Tibial artery (tissue), 4 donors: ENCODE data around the gene PTPRG.

ENCODE experiments used
- DNase-seq, 2 donors: peaks; one replicate each; pipeline ENCODE4 v3.0.0-alpha.2; 2019
- H3K27ac ChIP-seq, 2 donors: fragments of 200-600 bp; sonication (generic) in 1 of 2; 1 replicate in 1 of 2; 2 replicates in 1 of 2; pipeline ENCODE4 v1.5.1; 2018 to 2019; ENCODE audit warnings: mild to moderate bottlenecking in 1 of 2
- H3K27me3 ChIP-seq, 2 donors: fragments of 200-600 bp; sonication (generic) in 1 of 2; one replicate each; pipeline versions ENCODE4 v1.5.1 to v1.6.0; 2016 to 2019
- H3K36me3 ChIP-seq, 3 donors: fragments of 200-600 bp; sonication (generic) in 2 of 3; one replicate each; pipeline ENCODE4 v1.5.1; 2016 to 2019; ENCODE audit warnings: mild to moderate bottlenecking in 2 of 3
- H3K4me1 ChIP-seq, 4 donors: fragments of 200-600 bp; sonication (generic) in 2 of 4; 1 replicate in 3 of 4; 2 replicates in 1 of 4; pipeline ENCODE4 v1.5.1; 2016 to 2019
- H3K4me3 ChIP-seq, 2 donors: fragments of 200-600 bp; sonication (generic) in 1 of 2; 1 replicate in 1 of 2; 2 replicates in 1 of 2; pipeline ENCODE4 v1.5.1; 2018 to 2019; ENCODE audit warnings: mild to moderate bottlenecking in 2 of 2
- H3K9me3 ChIP-seq, 3 donors: fragments of 200-600 bp; sonication (generic) in 1 of 3; one replicate each; pipeline ENCODE4 v1.5.1; 2016 to 2019
- intact Hi-C: fragments of 100-400 bp; cut with DNase I; formaldehyde crosslinking; loops from one replicate; pipeline ENCODE4 v1.15.0; 2023; ENCODE audit warnings: low total_unique reads
- TF ChIP-seq, protein P1 (sequence below), 2 experiments: fragments of 200-600 bp in 1 of 2; fragments of 450-650 bp in 1 of 2; IDR thresholded peaks; one replicate each; pipeline ENCODE4 v1.5.1; 2017 to 2019; ENCODE audit warnings: antibody characterized with exemption in 2 of 2, mild to moderate bottlenecking in 1 of 2, moderate library complexity in 1 of 2

The PTPRG gene

GRCh38 chr3:61929617-61930016, 368.2 kb downstream of the PTPRG start:
- H3K27me3 ChIP-seq: no peaks in the 10 kb centered on the region
- DNase-seq: no peak
- peaks cover 0 to 74% (median 37%) of the 10 kb centered on the region in 4 donors for H3K4me1 ChIP-seq
- TF ChIP-seq, protein P1, sequence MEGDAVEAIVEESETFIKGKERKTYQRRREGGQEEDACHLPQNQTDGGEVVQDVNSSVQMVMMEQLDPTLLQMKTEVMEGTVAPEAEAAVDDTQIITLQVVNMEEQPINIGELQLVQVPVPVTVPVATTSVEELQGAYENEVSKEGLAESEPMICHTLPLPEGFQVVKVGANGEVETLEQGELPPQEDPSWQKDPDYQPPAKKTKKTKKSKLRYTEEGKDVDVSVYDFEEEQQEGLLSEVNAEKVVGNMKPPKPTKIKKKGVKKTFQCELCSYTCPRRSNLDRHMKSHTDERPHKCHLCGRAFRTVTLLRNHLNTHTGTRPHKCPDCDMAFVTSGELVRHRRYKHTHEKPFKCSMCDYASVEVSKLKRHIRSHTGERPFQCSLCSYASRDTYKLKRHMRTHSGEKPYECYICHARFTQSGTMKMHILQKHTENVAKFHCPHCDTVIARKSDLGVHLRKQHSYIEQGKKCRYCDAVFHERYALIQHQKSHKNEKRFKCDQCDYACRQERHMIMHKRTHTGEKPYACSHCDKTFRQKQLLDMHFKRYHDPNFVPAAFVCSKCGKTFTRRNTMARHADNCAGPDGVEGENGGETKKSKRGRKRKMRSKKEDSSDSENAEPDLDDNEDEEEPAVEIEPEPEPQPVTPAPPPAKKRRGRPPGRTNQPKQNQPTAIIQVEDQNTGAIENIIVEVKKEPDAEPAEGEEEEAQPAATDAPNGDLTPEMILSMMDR (IDR thresholded peaks at IDR 0.05): no peak
- H3K4me3 ChIP-seq: no peak overlapping the region
- no peak overlapping the region for H3K27ac ChIP-seq
- intact Hi-C loops: loop anchor here (10.0 kb wide), 1 partner anchor 365 kb away; the partner anchor contains the start of gene PTPRG
- H3K36me3 ChIP-seq: no peaks in the 10 kb centered on the region
- no peaks in the 10 kb centered on the region for H3K9me3 ChIP-seq

DNA sequence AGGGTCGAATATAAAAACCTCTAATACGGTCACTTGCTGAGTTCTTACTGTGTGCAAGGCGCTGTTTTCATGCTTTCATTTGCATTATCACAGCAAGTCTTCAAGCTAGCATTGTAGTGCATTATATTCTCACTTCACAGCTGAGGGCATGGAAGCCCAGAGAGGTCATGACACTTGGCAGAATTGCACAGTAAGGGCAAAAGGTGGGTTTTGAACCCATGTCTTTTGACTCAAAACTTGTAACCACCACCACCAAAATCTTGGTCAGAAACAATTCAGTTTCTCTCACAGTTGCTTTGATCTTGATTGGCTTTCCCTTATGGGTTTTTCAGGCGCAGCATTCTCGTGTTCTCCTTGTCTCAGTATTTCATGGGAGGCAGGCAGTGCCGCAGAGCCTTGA, 371.1 kb downstream of the PTPRG start:
- intact Hi-C loops: no loop called here
- TF ChIP-seq, protein P1 (IDR thresholded peaks at IDR 0.05): no peak
- H3K27me3 ChIP-seq: no peaks in the 10 kb centered on the region
- no peak overlapping the region for H3K4me3 ChIP-seq
- H3K4me1 ChIP-seq: peaks cover 0 to 46% (median 16%) of the 10 kb centered on the region in 4 donors
- no peaks in the 10 kb centered on the region for H3K36me3 ChIP-seq
- H3K9me3 ChIP-seq: no peaks in the 10 kb centered on the region
- no peak for DNase-seq
- H3K27ac ChIP-seq: no peak overlapping the region

DNA sequence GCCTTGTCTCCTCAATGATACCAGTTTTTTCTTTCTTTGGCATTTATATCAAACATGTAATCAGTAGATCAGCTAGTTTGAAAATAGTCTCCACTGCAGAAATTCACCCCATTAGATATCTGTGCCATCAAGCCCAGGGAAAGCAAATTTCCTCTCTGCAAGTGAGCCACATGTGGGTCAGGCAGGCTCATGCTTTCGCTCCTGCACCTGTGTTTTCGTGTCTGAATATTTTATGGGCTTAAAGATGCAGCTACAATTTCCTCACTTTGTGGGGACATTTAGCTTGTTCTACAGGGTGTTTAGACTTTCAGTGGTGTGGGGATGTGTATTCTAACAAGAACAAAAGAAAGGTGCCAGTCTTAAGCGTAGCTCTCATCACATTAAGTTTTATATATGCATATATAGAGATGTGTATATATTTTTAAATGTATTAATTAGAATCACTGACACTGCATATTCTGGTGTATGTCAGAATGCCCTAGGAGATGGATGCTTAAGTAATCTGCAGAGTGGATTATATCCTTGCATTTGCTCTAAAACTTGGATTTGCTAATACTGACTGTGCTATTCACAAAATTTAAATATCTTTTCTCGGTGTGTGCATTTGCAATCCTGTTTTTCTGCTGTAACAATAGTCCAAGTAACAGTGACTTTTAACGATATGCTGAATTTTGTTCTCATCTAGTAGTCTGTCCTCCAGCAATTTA, 372.6 kb downstream of the PTPRG start:
- intact Hi-C loops: no loop called here
- TF ChIP-seq, protein P1 (IDR thresholded peaks at IDR 0.05): no peak
- H3K27ac ChIP-seq: no peak overlapping the region
- no peak for DNase-seq
- no peak overlapping the region for H3K4me3 ChIP-seq
- H3K4me1 ChIP-seq: peaks cover 0 to 41% (median 5%) of the 10 kb centered on the region in 4 donors
- no peaks in the 10 kb centered on the region for H3K27me3 ChIP-seq
- no peaks in the 10 kb centered on the region for H3K36me3 ChIP-seq
- H3K9me3 ChIP-seq: no peaks in the 10 kb centered on the region

- no peak for DNase-seq
- Histone ChIP-seq H3K36me3 (no peaks in the 10 kb centered on the region), H3K9me3 (no peaks in the 10 kb centered on the region), H3K27ac (no peak overlapping the region), H3K27me3 (no peaks in the 10 kb centered on the region), H3K4me1 (peaks cover 0 to 41% (median 5%) of the 10 kb centered on the region in 4 donors), H3K4me3 (no peak overlapping the region)
- TF ChIP-seq, protein P1 (IDR thresholded peaks at IDR 0.05): no peak
- intact Hi-C loops: no loop called here
These were observed 373.1 kb downstream of the PTPRG start for GRCh38 chr3:61934505-61934871.

DNA sequence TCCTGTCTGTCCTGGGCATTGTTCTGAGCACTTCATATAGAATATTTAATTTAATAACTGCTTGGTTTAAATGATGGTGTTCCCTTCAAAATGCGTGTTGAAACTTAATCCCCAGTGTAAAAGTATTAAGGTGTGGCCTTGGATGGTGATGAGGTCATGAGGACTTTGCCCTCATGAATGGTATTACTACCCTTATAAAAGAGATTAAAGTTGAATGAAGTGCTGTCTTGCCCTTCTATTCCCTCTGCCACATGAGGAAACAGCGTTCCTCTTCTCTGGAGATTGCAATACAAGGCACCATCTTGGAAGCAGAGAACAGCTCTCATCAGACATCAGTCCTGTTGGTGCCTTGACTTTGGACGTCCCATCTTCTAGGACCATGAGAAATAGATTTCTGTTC, 374.4 kb downstream of the PTPRG start:
- no peak for DNase-seq
- H3K36me3 ChIP-seq: no peaks in the 10 kb centered on the region

More for the DNA sequence above, 374.4 kb downstream of the PTPRG start:
- intact Hi-C loops: no loop called here
- peaks cover 0 to 41% (median 5%) of the 10 kb centered on the region in 4 donors for H3K4me1 ChIP-seq
- no peak overlapping the region for H3K4me3 ChIP-seq
- no peaks in the 10 kb centered on the region for H3K27me3 ChIP-seq
- no peak overlapping the region for H3K27ac ChIP-seq
- TF ChIP-seq, protein P1 (IDR thresholded peaks at IDR 0.05): no peak
- H3K9me3 ChIP-seq: no peaks in the 10 kb centered on the region
